OCI-LY7 (cell line): ENCODE data around the gene SLC30A3. TPM values are rescaled to one million over a fixed set of nuclear protein-coding genes. Genes with fewer than 3 reads are reported as not detected.
"Not testable (repeated sequence)": the region's sequence is repeated elsewhere in the genome, so short reads cannot be mapped to it uniquely, and the experiment has no call there.

ENCODE experiments used
- BruUV-seq: library from RNA; stranded (reverse); fragments of 400-500 nt; replicated peaks from 2 replicates; lab custom pipeline; 2021; lab: Mats Ljungman, UMichigan
- CTCF ChIA-PET: fragments of 300-600 bp; sonication (Branson Sonifier 250); formaldehyde crosslinking; loops from one replicate; lab custom pipeline; 2022; ENCODE audit warnings: antibody characterized with exemption; ENCODE audit not compliant: unreplicated experiment; lab: Charles Lee
- POLR2A ChIA-PET: fragments of 300-600 bp; sonication (Branson Sonifier 250); formaldehyde crosslinking; loops from one replicate; lab custom pipeline; 2022; ENCODE audit warnings: antibody characterized with exemption; lab: Charles Lee
- DNase-seq: peaks from one replicate; pipeline ENCODE4 v3.0.0-alpha.2; 2015; ENCODE audit warnings: low spot score
- H2AFZ ChIP-seq: fragments of 200-600 bp; sonication (generic), shearing (Covaris generic); 2 replicates; pipeline ENCODE4 v1.6.1; 2014; ENCODE audit warnings: mild to moderate bottlenecking, antibody characterized with exemption, low read length, moderate library complexity
- H3K27ac ChIP-seq: fragments of 200-600 bp; sonication (generic); 2 replicates; pipeline ENCODE4 v1.5.1; 2014; ENCODE audit warnings: mixed run types, low read depth, mild to moderate bottlenecking, moderate library complexity, low read length, inconsistent platforms; ENCODE audit not compliant: poor library complexity, severe bottlenecking
- H3K36me3 ChIP-seq: fragments of 200-600 bp; sonication (generic); 2 replicates; pipeline ENCODE4 v1.6.1; 2014; ENCODE audit warnings: mild to moderate bottlenecking, antibody characterized with exemption, low read length, moderate library complexity, mixed read lengths; ENCODE audit not compliant: insufficient read depth
- H3K4me1 ChIP-seq: fragments of 200-600 bp; sonication (generic); 2 replicates; pipeline ENCODE4 v1.5.1; 2014; ENCODE audit warnings: mild to moderate bottlenecking, low read length; ENCODE audit not compliant: insufficient read depth, poor library complexity, severe bottlenecking
- H3K4me2 ChIP-seq: fragments of 200-600 bp; sonication (generic); 2 replicates; pipeline ENCODE4 v1.6.1; 2014; ENCODE audit warnings: mild to moderate bottlenecking, low read length
- H3K4me3 ChIP-seq: fragments of 200-600 bp; sonication (generic); 2 replicates; pipeline ENCODE4 v1.5.1; 2014; ENCODE audit warnings: mild to moderate bottlenecking, low read depth, low read length; ENCODE audit not compliant: poor library complexity, severe bottlenecking
- H3K79me2 ChIP-seq: fragments of 200-600 bp; sonication (generic); 2 replicates; pipeline ENCODE4 v1.6.1; 2016; ENCODE audit warnings: low read depth, mild to moderate bottlenecking, low read length, moderate library complexity, mixed read lengths; ENCODE audit not compliant: insufficient read depth
- H3K9me2 ChIP-seq: fragments of 200-600 bp; sonication (generic); 2 replicates; pipeline ENCODE4 v1.6.1; 2016; ENCODE audit warnings: mild to moderate bottlenecking, low read length, mixed read lengths; ENCODE audit not compliant: insufficient read depth
- H3K9me3 ChIP-seq: fragments of 200-600 bp; sonication (generic); 2 replicates; pipeline ENCODE4 v1.6.1; 2014; ENCODE audit warnings: mild to moderate bottlenecking, mixed run types, low read length, mixed read lengths
- H4K20me1 ChIP-seq: fragments of 200-600 bp; sonication (generic); 2 replicates; pipeline ENCODE4 v1.6.1; 2014; ENCODE audit warnings: mild to moderate bottlenecking, antibody characterized with exemption, low read length, moderate library complexity, mixed read lengths; ENCODE audit not compliant: insufficient read depth
- CTCF ChIP-seq: fragments of 200-600 bp; sonication (generic); conservative IDR thresholded peaks from 2 replicates; pipeline ENCODE4 v1.5.1; 2014; ENCODE audit warnings: mild to moderate bottlenecking, antibody characterized with exemption, low read length, moderate library complexity, mixed read lengths
- EZH2phosphoT487 ChIP-seq: fragments of 200-600 bp; sonication (generic); IDR thresholded peaks from 2 replicates; pipeline ENCODE4 v1.6.1; 2018; ENCODE audit warnings: low read depth, borderline replicate concordance, mild to moderate bottlenecking, mixed run types, antibody characterized with exemption, low read length, moderate library complexity, mixed read lengths
- intact Hi-C: fragments of 100-400 bp; cut with micrococcal nuclease; formaldehyde crosslinking; loops from one replicate; pipeline ENCODE4 v1.10.0; 2022; ENCODE audit not compliant: unreplicated experiment
- total RNA-seq, 2 experiments: library from RNA; depleted of rRNA in 1 of 2; stranded (reverse); fragments of >200 nt in 1 of 2; shearing (Covaris generic) in 1 of 2; gene quantifications; 2 replicates each; pipeline ENCODE4 v1.2.3, GENCODE V29; 2014 to 2022

Gene SLC30A3
- total RNA-seq, 2 experiments from 2014 or later, result 23.3 to 71.6 TPM

GRCh38 chr2:27275211-27276150 is 12.6 kb upstream of the SLC30A3 start, which contains the start of gene DNAJC5G:
Gene DNAJC5G, plus strand, starts transcription at chr2:27275433. Its CDS starts 1,296 bp downstream, at chr2:27276729.
- POLR2A ChIA-PET, result interaction anchor here (0.6 kb wide), 1 partner anchor 59 kb away, joined by 3 read pairs; no protein-coding TSS in a partner anchor

GRCh38 chr2:27272537-27273522 is 10.0 kb upstream of the SLC30A3 start:
- peaks cover 39% of the 10 kb centered on the region for H3K4me1 ChIP-seq
- H3K4me2 ChIP-seq, H3K36me3 ChIP-seq, H3K27ac ChIP-seq, H3K79me2 ChIP-seq, H3K9me3 ChIP-seq, H2AFZ ChIP-seq, H3K9me2 ChIP-seq, H3K4me3 ChIP-seq, BruUV-seq, intact Hi-C loops, H4K20me1 ChIP-seq, DNase-seq: not testable (repeated sequence)
- ChIA-PET CTCF (interaction anchor here (1.4 kb wide), 1 partner anchor 19 kb away, joined by 4 read pairs; no protein-coding TSS in a partner anchor), POLR2A (interaction anchor here (0.6 to 1.9 kb wide), 11 partner anchors 9 to 184 kb away, joined by 3 to 9 read pairs (median 3); partner anchors contain the start of gene TRIM54)

More at GRCh38 chr2:27275211-27276150, 12.6 kb upstream of the SLC30A3 start, which contains the start of gene DNAJC5G:
- CTCF ChIA-PET, result interaction anchor here (0.7 kb wide), 1 partner anchor 671 kb away, joined by 3 read pairs; no protein-coding TSS in a partner anchor
- no peaks in the 10 kb centered on the region for H3K36me3 ChIP-seq
- no peak within 1 kb of the TSS for H2AFZ ChIP-seq
- H3K27ac ChIP-seq, result no peak within 1 kb of the TSS
- BruUV-seq, result no TSS peak
- TF ChIP-seq CTCF (no peak), EZH2phosphoT487 (no peak)
- H3K9me3 ChIP-seq, result no peaks in the 10 kb centered on the region
- DNase-seq, result no peak
- H3K79me2 ChIP-seq, result no peaks in the 10 kb centered on the region
- peaks cover 48% of the 10 kb centered on the region for H3K4me1 ChIP-seq
- H4K20me1 ChIP-seq, result no peaks in the 10 kb centered on the region
- H3K9me2 ChIP-seq, result no peaks in the 10 kb centered on the region
- intact Hi-C loops, result no loop called here
- no peak within 1 kb of the TSS for H3K4me3 ChIP-seq
- no peak within 1 kb of the TSS for H3K4me2 ChIP-seq
